ENCODE measurements around the gene STIL.
"Not testable (repeated sequence)": the region's sequence is repeated elsewhere in the genome, so short reads cannot be mapped to it uniquely, and the experiment has no call there.

Gene STIL

GRCh38 chr1:47219590-47220220 is 94.2 kb downstream of the STIL start:
- no peak for DNase-seq (ENCODE audit: low read depth in 2 of 2)

DNA sequence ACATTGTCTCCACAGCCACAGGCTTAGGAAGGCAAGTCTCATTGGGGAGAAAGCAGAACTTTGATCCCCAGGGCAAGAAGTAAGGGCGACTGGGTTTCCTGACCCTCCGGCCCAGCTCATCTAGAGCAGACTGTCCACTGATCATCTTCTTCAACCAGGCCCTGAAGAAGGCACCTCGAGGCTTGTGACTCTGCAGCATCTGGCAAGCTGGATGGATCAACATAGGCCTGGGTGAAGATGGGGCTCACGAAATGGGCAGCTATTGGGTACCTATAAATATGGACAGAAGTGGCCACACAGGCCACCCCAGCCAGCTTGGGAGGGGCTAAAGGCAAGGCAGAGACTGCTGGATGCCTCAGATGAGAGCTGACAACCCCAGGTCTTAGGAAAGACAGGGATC is 94.9 kb downstream of the STIL start:
- no peak for DNase-seq (ENCODE audit: low read depth in 2 of 2)

- no peak for DNase-seq (ENCODE audit: low read depth in 2 of 2)
These were observed 97.5 kb downstream of the STIL start for GRCh38 chr1:47216278-47217059.

DNA sequence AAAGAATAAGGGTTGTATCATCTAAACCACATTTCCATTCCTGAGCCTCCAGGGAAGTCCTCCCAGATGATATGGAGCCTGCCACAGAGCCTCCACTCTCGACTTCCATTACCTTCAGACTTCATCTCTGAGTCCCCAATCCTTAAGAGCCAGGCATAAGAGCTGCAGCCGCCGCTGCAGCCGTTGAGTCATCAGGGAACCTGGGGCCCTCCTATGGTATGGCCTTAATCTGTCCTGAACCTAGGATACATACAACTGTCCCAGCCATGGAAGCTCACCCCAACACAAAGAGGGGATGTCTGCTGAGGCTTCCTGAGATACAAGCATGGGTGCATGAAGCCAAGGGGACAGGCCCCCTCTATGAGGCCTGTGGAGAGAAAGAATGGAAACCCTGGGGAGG is 98.2 kb downstream of the STIL start:
- no peak for DNase-seq (ENCODE audit: low read depth in 2 of 2)

DNA sequence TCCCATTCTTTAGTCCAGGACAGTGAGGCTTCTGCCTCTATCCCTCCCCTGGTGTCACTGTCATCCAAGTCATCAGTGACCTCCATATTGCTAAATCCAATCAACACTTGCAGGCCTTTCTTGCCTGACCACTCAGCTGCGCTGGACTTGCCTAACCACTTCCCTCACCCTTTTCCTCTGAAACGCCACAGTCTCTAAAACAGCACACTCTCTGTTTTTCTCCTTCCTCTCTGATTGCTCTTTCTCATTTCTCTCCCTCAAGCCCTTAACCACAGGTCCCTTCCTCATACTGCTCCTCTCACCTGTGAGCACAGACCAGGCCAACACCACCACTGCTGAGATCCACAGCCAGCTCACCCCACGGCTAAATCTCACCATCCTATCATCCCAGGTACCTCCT is 99.4 kb downstream of the STIL start:
- DNase-seq (ENCODE audit: low read depth in 2 of 2), result no peak

DNA sequence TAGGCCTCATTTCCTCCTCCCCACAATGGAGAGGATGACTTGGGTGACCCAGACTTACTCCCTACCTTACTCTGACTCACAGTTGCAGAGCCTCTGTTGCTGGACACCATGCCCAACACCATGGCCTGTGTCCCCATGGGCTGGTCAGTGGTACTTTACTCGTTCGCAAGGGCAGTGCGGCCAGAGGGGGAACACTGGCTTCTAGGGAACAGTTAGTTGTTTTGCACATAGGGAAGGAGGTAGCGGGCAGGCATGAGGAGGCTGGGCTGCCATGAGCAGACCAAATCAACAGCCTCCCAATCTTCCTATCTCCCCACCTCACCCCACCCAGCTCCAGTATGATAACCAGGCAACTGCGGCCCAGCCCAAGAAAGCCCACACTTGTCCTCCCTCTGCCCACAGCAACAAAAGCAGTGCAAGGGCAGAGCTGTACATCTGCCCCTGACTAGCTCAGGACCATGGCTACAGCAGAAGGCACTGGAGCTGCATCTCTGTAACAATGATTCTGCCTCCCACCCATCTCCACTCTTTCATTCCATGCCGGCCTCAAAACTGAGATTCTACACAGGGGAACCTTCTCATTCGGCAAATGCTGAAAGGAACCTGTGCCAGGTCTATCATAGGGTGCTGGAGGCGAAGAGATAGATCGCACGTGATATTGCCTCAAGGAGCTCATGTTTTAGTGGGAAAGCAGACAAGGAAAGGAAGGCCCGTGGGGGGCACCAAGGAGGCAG is 100.5 kb downstream of the STIL start:
- DNase-seq (ENCODE audit: low read depth in 2 of 2), result no peak

- no peak for DNase-seq (ENCODE audit: low read depth in 2 of 2)
These were observed 101.2 kb downstream of the STIL start for GRCh38 chr1:47212636-47213229.

- no peak for DNase-seq (ENCODE audit: low read depth in 2 of 2)
These were observed 102.1 kb downstream of the STIL start for GRCh38 chr1:47211796-47212269.

DNA sequence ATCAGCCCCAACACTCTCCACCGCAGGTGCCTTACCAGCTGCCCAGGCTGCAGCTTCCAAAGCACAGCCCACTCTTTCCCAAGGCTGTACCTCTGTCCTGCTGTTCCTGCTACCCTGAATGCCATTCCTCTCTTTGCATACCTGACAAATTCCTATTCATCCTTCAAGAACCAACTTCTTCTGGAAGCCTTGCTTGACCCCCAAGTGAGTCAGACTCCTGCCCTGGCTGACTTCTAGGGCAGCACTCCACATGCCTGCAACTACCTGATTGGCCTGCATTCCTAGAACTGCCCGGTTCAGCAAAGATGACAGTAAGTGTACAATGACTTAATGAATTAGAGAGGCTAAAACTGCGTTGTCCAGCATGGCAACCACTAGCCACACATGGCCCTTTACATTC is 103.3 kb downstream of the STIL start:
- DNase-seq (ENCODE audit: low read depth in 2 of 2), result no peak

- DNase-seq (ENCODE audit: low read depth in 2 of 2), result no peak
These were observed 104.1 kb downstream of the STIL start for GRCh38 chr1:47209725-47210325.

DNA sequence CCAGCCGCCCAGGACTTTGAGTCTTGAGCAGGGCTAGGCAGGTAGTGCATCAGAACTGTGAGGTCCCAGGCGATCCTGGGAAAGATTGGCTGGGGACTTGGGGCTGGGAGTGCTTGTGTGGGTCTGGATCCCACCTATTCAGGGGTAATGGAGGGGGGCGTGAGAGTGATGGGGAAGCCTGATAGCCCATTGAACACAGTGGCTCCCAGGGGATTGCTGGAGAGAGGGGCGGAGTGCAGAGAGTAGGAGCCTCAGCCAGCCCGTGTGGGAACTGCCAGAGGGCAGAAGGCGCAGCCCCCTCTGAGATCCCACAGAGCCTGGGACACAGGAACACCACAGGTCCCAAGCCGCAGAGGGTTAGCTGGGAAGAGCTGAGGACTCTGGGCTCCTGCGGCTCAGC is 104.9 kb downstream of the STIL start:
- DNase-seq (ENCODE audit: low read depth in 2 of 2), result no peak

DNA sequence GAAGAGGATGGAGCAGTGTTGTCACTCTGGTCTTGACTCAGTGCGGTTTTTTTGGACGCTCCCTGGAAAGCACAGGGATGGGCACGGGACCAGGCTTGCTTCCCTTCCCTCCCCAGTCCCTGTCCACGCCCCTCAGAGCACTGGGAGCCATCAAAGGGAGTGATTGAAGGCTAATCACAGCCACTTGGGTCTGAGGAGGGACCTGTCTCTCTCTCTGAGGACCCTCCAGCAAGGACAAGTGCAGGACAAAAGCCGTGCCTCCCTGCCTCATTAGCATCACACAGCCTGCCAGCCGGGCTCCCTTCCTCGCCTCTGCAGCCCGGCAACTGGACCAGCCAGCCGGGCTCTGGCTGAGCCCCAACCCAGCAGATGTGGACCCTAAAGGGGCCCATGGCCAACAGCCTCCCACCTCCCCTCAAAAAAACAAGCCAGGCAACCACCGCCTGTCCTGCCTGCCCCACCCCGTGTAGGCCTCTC is 105.5 kb downstream of the STIL start:
- DNase-seq (ENCODE audit: low read depth in 2 of 2), result no peak

GRCh38 chr1:47207803-47208373 is 106.1 kb downstream of the STIL start:
- peak in 1 of 2 donors; percentile 40 for DNase-seq (ENCODE audit: low read depth in 2 of 2)

DNA sequence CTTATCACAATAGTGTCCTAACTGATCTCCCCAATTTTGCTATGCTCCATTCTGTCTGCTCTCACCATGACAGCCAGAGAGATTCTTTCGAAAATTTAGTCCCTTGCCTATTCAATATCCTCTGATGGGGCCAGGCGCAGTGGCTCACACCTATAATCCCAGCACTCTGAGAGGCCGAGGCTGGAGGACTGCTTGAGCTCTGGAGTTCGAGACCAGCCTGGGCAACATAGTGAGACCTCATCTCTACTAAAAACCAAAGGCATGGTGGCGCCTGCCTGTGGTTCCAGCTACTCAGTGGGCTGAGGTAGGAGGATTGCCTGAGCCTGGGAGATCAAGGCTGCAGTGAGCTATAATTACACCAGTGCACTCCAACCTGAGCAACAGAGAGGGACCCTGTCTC is 108.0 kb downstream of the STIL start:
- DNase-seq (ENCODE audit: low read depth in 2 of 2), result no peak

- DNase-seq (ENCODE audit: low read depth in 2 of 2), result not testable (repeated sequence)
These were observed 110.4 kb downstream of the STIL start for GRCh38 chr1:47203504-47203903.

DNA sequence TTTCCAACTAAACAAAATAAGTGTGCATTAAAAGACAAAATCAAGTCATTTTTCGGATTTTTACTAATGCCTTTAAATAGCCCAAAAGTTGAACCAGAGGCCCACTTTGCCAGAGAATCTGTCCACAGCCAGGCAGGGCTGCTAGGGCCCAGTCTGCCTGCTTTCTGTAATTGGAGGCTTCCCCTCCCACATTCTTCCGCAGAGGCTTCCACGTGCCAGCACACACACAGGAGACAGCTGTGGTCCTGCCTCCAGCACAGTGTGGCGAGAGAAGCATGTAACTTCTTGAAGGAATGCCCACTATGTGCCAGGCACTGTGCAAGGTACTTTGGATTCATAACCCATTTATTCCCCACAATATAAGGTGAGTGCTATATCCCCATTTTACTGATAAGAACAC is 112.8 kb downstream of the STIL start:
- no peak for DNase-seq (ENCODE audit: low read depth in 2 of 2)

All from stimulated activated CD8-positive, alpha-beta memory T cell treated with anti-CD3 and anti-CD28 coated beads, Interleukin-15, amount 100 ng/mL, for 48 hours (primary cell).